B cell (primary cell): Measurements from ENCODE around the gene CACNA2D1.

Experiments
- CTCF ChIP-seq: fragments of 200-600 bp; IDR thresholded peaks from one replicate; pipeline ENCODE4 v1.8.0; 2022; ENCODE audit warnings: antibody characterized with exemption, mild to moderate bottlenecking
- EZH2 ChIP-seq: IDR thresholded peaks from 2 replicates; pipeline ENCODE4 v1.6.1; 2012; ENCODE audit warnings: borderline replicate concordance, low read depth, mild to moderate bottlenecking, moderate library complexity, low read length; ENCODE audit not compliant: insufficient read depth, poor library complexity, severe bottlenecking

DNA sequence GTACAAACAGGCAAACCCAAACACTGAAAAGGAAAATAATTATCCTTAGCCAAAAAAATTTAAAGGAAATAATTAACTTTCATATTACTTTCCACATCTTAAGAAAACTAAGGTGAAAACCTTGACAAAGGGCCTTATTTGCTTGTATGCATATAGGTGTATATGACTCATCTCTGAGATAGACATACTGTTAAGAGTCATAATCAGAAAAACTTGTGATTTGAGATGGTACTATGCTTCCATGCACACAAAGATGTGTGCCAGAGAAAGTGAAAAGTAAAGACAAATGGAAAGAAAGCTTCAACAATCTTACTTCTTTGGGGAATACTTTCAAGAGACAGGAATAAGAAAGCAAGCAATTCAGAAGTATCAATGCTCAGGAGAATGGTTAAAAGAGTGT is 3.3 kb upstream of the CACNA2D1 start:
- TF ChIP-seq CTCF (no peak), EZH2 (no peak)
